GM08714 (cell line): ENCODE data around the gene STX18.
"Not testable (repeated sequence)": the region's sequence is repeated elsewhere in the genome, so short reads cannot be mapped to it uniquely, and the experiment has no call there.

Experiments used
- H3K4me3 ChIP-seq: fragments of 200-500 bp; sonication (Bioruptor generic); 2 replicates; pipeline ENCODE4 v1.5.1; 2014; ENCODE audit warnings: mild to moderate bottlenecking, low read length, inconsistent platforms
- ZNF274 ChIP-seq: IDR thresholded peaks from 2 replicates; pipeline ENCODE4 v1.6.1; 2012; ENCODE audit warnings: mild to moderate bottlenecking, low read depth, low read length

Gene STX18

DNA sequence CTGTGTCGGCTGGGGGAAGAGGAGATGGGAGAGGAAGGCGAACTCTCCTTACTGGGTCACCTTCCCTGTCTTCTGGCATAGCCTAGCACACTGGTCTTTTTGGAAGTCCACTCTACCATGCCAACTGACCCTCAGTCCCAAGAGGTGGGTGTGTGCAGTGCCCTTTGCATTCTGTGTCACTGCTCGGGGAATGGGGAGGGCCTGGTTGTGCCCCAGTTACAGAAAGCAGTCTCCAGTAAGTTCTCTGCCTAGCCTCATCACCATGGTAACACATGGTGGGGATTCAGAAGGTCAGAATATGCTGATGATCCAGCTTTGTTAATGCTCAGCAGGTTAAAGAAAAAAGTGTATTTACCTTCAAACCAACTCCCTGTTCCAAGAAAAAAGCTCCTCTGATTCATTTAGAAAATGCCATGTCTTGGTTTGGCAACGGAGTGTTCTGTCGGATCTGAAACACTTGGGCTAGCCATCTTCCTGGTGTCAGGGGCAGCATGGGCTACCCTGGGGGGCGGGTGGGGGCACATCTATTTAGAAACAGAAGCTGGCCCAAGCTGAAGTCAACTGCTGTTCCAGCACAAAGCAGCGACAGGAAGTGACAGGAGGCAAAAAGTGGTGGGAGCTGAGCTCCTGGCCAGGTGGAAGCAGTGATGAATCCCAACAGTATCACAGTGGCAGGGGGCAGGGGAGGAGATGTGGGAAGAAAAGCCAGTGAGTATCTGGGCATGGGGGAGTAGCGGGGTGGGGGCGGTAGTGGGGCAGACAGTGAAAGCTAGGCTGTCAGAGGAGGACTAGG lies 117.9 kb downstream of the STX18 start:
- H3K4me3 ChIP-seq, result no peak overlapping the region

DNA sequence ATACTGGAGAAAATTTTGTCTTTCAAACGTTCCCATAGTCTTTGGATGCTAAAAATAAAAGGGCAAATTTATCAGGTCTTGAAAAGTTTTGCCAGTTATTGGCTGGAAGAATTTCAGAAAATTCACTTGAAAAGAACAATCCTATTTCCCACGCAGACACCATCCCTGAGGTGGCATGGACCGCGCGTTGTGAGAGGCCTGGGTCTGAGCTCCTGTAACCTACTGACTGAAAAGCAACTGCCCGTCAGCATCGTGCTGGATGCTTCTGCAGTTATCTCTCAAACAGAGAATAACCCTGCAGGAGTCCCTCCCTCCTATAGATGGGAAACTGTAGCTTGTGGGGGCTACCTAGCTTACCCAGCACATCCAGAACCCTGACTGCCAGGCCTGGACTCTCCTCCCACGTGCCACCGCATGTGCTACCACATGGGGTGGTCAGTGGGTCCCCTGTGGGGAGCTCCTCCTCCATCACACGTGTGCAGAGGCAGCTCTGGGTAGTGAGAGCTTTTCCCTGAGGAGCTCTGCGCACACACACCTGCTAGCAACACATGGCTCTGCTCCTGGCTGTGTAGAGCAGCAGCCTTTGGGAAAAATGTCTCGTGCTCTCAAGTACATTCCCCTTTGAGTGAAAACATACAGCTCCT lies 118.9 kb downstream of the STX18 start:
- TF ChIP-seq ZNF274, result no peak
- no peak overlapping the region for H3K4me3 ChIP-seq

More for the DNA sequence above, 117.9 kb downstream of the STX18 start:
- no peak for TF ChIP-seq ZNF274

DNA sequence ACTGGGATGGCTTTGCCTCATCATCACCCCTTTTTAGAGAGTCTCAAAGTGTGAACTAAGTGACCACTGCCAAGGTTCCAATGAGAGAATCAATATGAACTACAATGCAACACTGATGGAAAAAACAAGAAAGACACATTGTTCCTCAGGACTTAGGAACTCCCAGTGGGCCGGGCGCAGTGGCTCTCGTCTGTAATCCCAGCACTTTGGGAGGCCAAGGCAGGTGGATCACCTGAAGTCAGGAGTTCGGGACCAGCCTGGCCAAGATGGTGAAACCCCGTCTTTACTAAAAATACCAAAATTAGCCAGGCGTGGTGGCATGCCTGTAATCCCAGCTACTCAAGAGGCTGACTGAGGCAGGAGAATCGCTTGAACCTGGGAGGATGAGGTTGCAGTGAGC lies 119.7 kb downstream of the STX18 start:
- H3K4me3 ChIP-seq, result not testable (repeated sequence)

DNA sequence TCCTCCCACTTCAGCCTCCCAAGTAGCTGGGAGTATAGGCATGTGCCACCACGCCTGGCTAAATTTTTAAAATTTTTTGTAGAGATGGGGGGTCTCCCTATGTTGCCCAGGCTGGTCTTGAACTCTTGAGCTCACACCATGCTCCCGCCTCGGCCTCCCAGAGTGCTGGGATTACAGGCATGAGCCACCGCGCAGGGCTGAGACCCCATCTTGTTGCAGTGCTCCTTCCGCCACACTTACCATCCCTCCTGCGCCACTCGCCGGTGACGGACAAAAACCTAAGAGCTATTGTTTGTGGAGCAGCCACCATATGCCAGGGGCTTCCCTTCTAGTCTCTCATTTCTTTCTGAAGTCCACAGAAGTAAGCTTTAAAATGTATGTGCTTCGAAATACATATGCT lies 120.5 kb downstream of the STX18 start:
- TF ChIP-seq ZNF274, result no peak
- H3K4me3 ChIP-seq, result no peak overlapping the region

DNA sequence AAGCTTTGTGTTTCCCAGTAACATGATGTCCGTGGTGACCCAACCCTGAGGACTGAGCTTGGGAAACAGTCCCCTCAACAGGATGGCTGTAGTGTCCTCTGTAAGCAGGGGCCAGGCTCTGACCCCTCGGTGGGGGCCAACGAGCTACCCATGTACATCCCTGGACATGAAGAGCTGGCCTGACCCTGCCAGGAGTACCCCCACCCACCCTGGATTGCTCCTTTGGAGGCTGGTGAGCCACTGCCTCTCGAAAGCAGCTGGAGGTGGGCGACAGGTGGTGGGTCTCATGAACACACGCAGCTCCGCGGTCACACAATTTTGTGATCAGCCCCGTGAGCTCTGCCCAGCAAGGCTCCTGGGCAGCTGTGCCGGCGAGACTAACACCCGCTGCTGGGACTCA lies 121.4 kb downstream of the STX18 start:
- no peak overlapping the region for H3K4me3 ChIP-seq
- no peak for TF ChIP-seq ZNF274

DNA sequence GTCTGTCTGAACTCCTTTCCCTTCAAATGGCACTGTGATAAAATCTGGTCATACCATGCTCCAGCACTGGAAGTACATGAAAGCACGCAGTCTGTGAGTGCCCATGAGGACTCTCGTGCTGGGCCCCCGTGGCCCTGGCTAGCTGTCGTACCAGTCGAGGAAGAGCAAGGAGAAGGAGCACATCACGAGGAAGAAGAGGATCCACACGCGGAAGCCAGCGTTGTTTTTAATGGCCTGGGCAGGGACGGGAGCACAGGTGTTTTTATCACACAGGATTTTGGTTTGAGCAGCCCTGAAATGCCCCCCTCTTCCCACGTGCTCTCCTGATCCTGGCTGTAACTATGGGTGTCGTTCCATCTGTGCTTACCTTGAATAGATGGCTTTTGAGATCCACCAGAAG lies 122.0 kb downstream of the STX18 start:
- H3K4me3 ChIP-seq, result no peak overlapping the region
- no peak for TF ChIP-seq ZNF274

DNA sequence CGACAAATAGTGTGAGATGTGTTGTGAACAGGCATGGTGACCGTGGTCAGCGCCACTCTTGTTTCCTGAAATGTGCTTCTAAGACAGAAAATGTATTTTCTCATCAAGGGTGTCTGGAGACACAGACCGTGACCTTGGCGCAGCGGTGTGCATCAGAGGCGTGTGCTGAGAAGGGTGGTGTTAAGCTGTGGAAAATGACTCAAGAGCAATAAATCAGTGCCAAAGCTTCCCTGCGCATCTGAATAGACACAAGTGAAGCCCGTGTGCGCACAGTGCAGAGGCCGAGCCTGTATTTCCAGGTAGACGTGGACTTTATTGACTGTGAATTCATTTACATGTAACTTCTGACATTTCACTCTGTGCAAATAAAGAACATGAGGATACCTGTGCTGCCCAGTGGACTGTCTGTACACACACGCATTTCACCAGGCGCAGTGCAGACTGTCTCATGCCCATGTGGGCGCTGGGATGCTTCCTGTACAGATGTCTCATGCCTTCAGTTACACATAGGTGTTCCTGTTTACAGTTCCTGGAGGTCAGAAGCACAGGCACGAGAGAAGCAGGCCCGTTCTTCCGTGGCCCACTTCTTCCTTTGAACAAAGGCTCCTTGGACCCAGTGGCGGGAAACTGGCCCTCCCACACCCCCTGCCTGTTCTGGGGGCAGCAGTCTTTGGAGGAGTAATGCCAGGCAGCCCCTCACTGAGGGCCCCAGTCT lies 123.0 kb downstream of the STX18 start:
- no peak overlapping the region for H3K4me3 ChIP-seq
- TF ChIP-seq ZNF274, result no peak

DNA sequence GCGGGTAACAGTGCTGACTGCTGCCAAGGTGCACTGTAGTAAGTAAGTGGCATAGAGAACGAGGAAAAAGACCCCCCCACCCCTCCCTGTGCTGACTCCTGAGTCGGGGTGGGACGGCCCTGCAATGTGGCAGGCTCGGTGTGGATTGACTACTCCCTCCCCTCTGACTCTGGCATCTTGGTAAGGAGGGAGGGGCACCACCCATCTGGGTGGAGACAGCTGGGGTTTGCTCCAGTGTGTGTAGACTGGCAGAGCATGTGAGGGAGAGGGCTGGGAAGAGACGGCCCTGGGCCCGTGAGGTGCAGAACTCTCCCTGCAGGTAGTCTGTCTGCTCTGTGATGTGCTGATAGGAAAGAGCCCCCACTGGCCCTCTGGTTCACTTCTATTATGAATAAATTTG lies 124.0 kb downstream of the STX18 start:
- H3K4me3 ChIP-seq, result no peak overlapping the region
- no peak for TF ChIP-seq ZNF274

DNA sequence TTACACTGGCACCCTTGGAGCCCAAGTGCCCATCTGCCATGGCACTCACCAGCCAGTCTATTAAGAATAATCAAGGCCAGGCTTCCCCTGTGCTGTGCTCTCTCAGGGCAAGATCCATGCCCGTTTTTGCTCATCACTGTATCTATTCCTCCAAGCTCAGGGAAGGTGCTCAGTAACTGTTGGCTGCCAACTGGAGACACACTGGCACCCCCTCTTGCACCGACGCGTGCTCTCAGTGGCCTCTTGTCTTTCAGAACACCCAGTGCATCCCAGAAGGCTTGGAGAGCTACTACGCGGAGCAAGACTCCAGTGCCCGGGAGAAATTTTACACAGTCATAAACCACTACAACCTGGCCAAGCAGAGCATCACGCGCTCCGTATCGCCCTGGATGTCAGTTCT lies 124.9 kb downstream of the STX18 start:
- no peak for TF ChIP-seq ZNF274
- no peak overlapping the region for H3K4me3 ChIP-seq

DNA sequence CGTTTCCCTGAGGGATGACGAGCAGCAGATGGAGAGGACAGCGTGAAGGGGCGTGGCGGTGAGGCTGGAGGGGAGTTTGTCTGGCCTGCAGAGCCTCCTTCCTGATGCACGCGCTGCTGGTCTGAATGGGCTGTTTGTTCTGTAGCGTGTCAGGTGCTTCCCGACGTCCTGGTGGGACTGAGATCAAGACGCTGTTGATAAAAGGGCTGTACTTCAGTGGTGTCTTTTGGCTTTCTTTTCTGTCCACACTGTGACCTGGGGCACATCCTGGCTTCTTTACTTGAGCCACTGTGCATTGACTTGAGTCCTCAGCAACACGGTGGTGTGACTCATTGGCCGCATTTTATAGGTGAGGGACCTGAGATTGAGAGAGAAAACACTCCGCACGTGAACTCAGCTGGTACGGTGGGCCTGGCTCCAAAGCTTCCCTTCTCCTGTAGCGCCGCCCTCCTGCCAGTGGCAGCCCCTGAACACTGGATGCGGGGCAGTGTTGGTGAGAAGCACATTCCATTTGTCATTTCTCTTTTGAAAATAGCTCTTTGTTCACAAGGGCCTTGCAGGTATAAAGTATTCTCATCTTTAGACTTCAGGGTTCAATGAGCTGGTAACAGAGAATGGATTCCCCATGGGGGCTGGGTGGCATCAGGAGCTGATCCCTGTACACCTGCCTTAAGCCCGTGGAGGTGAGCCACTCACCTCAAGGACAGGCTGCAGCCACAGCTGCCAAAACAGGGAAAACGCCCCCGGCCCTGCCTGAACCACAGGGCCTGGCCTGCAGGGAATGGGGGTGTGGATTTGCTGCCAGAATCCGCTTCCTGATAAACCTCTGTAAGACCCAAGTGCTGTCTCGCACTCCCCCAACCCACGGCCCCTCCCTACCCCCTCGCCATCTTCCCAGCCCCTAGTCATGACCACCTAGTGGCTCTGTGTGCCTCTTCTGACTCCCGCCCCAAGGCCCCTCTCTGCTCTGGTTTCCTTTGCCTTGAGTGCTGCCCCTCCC lies 125.7 kb downstream of the STX18 start:
- H3K4me3 ChIP-seq, result no peak overlapping the region
- TF ChIP-seq ZNF274, result no peak

DNA sequence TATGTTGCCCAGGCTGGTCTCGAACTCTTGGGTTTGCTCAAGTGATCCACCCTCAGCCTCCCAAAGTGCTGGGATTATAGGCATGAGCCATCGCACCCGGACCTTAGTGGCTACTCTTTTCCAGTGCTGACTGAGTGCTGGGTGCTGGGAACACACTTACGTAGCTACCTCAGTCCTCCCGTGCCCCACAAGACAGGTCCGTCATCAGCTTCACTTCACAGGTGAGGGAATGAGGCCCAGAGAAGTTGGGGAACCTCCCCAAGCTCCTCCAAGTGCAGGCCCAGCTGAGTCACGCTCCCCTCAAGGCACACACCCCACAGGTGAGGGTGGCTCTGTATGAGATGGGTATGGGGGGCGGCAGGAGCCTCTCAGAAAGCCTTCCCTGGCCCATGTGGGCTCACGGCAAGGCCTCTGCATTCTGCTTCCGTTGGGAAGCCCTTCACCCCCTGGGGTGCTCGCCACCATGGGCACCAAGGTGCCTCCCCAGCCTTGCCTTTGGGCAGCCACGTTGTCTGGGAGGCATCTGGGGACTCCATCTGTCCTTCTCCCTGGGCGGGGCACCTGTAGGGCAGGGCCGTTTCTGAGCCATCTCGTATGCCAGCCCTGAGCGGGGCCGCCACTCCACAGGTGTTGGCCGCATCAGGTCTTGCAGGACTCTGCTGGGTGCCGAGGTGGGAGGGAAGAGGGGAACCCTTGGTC lies 126.6 kb downstream of the STX18 start:
- no peak for TF ChIP-seq ZNF274
- H3K4me3 ChIP-seq, result no peak overlapping the region

DNA sequence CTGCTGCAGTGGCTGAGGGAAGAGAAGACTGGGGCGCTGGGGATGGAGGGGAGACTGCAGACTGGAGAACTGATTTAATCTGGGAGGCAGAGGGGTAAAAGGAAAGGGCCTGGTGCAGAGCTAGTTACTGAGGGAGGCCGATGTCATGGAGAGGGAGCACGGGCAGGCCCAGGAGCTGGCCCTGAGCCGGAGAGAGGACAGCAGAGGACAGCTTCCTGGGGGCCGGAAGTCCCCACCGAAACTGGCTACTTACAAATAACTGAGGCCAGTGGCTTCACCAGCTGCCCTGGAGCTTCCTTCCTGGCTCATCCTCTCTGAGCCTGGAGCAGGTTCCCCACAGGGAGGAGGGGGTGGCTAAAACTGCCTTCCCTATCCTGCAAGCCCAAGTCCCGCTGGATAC lies 128.0 kb downstream of the STX18 start:
- TF ChIP-seq ZNF274, result no peak
- H3K4me3 ChIP-seq, result no peak overlapping the region

DNA sequence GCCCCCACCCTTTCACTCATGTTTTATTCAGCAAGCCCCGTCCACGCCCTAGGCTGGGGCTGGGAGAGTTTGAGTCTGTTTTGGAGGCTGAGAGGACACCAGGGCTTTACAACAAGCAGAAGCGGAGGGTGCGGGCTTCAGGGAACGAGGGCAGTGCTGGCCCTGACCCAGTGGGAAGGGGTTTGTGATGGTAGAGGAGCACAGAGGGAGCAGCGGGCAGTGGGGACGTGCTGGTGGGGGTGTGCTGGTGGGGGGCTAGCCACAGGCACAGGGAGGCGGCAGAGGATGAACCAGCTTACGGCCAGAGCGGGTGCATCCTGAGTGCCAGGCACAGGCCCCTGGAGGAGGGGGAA lies 128.5 kb downstream of the STX18 start:
- H3K4me3 ChIP-seq, result no peak overlapping the region
- no peak for TF ChIP-seq ZNF274
